Measurements from ENCODE around the gene PHACTR1. TPM values are rescaled to one million over a fixed set of nuclear protein-coding genes. Genes with fewer than 3 reads are reported as not detected.

Gene PHACTR1
- total RNA-seq, 1 donor from 2014 or later: 3.6 TPM

DNA sequence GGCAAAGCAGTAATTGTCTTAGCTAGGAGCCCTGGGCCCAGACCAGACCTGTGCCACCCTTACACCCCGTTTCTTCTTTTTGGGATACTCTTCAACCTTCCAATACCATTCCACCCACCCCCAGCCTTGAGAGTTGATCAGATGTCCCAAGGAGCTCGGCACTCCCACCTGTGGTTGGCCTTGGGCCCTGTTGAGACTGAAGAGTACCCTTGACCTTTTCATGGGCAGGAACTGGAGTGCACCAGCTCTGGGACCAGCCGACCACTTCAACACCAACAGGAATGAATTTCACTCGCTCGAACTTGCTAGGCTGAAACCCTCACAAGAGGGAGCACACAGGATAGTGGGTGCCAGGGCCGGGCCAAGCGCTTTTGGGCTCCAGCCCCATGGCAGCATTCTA is 273.6 kb downstream of the PHACTR1 start:
- DNase-seq (ENCODE audit: low spot score): no peak

DNA sequence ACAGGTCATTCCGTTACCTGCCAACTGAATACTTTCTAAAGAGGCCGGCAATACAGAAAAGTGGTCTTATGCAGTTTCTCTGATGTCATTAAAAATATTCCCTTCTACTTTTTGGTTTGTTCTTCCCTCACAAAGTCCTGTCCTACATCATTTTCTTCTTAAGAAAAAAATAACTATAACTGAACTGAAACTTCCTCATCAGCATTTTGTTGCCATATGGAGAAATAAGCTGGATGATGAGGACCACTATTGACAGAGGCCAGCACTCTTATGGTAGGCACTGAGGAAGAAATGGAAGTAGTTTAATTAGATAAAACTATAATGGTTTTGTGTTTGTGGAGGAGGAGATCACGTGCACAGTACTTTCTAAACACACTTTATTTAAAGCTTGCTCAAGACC is 274.9 kb downstream of the PHACTR1 start:
- no peak for DNase-seq (ENCODE audit: low spot score)

DNA sequence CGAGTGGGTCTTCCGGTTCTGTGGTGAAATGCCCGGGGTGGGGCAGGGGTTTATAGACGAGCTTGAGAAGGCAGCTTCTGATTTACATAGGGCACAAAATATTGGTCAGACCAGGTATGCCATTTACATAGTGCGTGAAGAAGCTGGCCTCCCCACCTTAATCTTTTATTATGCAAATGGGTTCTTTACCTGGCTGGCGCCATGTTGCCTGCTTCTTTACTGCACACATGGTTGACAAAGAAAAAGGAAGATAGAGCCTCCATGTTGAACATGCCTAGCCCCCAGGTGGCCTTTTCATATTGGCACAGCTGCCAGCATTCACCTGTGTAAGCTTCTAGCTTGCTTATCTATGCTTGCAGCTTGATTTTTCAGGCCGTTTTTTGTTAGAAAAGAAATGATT is 276.2 kb downstream of the PHACTR1 start:
- no peak for DNase-seq (ENCODE audit: low spot score)

DNA sequence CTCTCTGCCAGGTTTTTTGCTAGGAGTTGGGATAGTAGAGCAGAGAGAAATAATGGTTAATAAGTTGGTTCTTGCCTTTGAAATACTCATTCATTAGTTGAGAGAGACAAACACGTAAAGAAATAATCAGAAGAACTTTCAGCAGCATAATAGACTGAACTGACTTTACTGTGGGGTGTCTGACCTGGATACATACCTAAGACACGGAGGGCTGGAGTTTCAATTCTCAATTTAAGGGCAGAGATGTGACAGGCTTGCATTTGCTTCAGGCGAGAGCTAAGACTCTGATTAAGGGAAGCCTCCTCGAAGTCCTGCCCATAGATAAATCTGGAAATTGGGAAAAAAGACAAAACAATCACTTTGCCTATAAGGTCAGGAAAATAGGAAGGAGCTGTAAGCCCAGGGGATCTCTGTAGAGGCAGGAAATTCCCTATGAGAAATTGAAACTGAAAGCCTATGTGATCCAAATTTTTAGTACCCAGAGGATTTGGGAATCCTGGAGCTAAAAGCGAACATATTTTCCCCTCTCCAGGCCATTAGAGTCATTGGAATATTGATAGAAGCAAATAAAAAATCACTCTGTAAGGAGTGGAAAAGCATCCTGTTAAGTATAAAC is 276.8 kb downstream of the PHACTR1 start:
- no peak for DNase-seq (ENCODE audit: low spot score)

DNA sequence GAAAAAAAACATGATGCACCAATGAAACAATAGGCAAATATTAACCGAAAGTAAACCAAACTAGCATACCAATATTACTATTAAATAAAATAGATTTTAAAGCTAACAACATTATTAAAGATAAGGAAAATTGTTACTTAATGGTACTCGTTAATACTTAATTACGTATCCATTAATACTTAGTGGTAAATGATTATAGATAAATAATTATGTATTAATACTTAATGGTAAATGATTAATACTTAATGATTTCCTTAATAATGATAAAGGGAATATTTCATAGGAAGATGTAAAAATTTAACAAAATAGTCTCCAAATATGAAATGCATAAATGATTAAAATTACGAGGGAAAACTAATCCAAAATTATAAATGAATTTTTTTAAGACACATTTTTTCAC is 278.9 kb downstream of the PHACTR1 start:
- DNase-seq (ENCODE audit: low spot score): no peak

DNA sequence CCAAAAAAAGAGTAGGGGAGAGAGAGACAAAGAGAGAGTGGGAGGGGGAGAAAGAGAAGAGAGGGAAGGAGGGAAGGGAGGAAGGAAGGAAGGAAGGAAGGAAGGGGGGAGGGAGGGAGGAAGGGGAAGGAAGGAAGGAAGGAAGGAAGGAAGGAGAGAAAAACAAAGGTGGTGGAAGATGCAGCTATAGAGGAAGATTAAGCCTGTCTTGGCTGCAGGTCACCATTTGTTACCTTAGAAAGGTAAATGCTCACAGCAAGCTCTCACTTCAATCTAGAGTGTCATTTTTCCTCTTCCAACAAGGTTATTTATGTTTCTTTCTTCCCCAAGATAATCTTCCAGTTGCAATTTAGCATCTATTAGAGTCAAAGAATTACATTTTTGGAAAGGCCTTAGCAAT is 284.0 kb downstream of the PHACTR1 start:
- DNase-seq (ENCODE audit: low spot score): no peak

DNA sequence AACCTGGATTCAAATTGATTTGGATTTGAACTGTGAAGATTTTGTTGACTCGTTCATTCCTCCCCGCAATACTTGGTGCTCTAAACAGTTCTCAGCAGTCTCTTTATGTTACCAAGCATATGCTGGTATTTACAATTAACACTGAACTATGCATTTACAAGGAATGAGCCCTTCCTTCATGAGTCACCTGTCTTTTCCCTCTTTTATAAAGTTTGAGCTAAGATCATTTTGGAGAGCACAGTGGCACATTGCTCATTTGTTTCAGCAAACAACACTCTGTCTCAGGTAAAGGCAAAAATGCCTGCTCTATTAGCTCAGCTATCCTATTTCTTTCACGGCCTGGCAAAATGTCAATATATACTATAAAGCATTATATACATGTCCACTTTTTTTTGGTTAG is 285.4 kb downstream of the PHACTR1 start:
- DNase-seq (ENCODE audit: low spot score): no peak

DNA sequence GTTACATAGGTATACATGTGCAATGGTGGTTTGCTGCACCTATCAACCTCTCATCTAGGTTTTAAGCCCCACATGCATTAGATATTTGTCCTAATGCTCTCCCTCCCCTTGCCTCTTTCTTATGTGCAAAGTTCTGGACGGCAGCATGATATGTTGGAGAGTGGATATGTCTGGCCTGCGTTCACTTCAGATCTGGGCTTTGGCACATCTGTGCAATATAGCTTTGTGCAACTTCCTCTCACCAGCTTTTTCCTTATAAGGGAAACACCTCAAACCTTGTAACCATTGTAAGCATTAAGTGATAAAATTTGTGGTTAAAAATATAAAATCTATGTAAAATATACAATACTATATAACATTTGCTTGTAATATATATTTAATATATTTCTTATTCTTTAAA is 288.0 kb downstream of the PHACTR1 start:
- DNase-seq (ENCODE audit: low spot score): peak; percentile 44

DNA sequence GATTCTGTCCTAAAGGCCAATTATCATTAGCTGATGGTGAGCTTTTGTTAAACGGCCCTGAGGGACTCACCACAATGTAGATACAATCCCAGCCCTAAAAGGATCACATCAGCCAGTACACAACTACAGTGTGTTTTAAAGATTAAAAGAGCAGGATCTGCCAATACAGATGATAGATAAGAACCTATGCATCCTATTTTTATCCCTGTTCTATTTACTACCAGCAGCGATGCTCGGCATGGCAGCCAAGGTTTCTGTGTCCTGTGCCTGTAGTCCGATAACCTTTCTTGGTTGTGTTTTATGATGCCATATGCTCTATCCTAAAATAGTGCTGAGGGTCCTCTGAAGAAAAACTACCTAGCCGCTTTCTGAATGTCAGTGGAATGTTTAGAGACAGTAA is 289.4 kb downstream of the PHACTR1 start:
- no peak for DNase-seq (ENCODE audit: low spot score)

DNA sequence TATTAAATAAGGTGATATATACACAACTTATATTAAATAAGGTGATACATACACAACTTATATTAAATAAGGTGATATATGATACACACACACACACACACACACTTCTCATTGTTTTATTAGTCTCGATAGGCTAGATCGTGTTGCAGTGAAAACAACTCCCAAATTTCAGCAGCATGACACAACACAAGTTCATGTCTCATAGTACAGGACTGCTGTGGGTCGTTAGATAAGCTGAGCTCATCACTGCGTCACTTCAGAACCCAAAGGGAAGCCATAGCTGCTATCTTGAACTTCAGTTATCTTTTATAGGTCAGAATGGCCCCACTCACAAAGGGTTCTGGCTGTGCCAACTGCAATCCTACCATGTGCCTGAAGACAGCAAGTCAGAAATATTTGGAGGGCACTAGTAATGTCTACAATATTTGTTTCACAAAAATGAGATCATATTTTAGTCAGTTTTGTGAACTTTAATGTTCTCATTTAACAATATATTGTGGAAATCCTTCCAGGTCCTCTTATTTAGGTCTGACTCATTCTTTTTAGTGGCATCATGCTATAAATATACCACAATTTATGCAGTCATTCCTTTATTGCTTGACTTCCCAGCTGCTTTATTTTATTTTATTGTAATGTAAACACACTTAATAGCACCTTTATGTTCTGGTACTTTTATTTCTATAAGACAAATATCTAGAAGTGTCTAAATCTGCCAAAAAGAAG is 290.2 kb downstream of the PHACTR1 start:
- no peak for DNase-seq (ENCODE audit: low spot score)

DNA sequence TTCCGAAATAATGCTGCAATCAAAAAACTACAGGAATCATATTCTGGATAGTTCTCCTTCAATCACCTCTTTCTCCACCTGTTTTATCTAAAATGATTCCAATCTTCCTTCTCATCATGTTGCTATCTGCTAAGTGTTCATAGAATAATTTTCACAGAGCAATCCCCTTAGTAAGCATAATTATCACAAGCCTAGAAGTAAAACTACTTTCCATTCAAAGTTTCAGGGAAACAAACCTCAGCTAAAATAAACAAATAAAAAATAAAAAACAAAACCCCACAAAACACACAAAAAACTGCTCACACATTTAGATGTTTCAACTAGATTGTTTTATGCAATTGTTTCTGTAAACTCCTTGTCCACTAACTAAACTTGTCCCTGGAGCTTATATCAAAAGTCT is 291.2 kb downstream of the PHACTR1 start:
- no peak for DNase-seq (ENCODE audit: low spot score)

DNA sequence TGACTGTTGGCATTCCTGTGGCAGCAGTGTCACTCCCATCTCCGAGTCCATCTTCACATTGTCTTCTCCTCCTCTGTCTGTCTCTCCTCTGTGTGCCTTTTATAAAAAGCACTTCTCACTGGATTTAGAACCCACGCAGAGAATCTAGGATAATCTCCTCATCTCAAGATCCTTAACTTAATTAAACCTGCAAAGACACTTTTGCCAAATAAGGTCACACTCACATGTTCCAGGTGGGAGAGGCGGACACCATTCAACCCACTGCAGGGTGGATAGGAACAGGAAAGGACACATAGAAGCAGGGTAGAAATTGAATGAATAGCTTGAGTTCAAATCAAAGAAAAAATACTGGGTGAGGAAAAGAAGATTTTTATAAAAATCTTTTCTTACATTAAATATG is 292.5 kb downstream of the PHACTR1 start:
- no peak for DNase-seq (ENCODE audit: low spot score)

DNA sequence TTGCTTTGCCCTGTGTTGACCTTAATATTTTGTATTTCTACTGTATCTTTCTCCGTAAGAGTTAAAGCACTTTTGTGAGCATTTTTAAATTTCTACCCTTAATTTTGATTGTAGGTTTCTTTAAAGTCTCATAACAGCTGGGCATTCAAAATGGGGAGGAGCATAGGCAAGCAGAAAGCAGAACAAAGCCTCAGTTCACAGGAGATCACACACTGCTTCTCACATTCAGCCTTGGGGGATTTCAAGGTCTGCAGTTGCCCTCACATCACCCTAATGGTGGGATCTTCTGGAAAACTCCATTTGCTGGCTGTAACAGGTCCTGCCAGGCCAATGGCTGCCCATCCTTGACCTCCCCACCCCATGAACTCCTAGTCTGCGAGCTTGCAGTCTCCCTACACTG is 292.9 kb downstream of the PHACTR1 start:
- no peak for DNase-seq (ENCODE audit: low spot score)

DNA sequence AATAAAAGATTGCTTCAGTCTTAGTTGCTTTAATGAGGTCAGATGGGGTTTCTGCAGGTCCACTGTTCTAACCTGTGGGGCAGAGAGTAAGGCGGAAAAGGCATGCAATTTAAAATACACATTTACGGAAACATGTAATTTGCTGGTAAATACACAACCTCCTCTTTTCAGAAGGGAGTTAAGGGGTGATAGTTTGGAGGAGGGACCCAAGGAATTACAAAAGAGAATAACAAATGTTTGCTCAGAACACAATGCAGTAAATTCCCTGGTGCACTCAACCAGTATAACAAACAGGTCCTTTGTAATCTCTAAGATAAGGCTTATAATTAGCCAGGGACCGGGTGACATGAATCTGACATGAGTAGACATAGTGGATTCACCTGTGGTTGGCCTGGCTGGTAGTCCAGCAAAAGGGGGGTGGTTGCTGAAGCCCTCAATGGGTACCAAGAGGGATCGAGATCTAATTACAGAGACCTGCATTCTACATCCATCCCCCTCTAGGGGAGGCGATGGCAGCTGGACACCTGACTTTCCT is 295.1 kb downstream of the PHACTR1 start:
- no peak for DNase-seq (ENCODE audit: low spot score)

DNA sequence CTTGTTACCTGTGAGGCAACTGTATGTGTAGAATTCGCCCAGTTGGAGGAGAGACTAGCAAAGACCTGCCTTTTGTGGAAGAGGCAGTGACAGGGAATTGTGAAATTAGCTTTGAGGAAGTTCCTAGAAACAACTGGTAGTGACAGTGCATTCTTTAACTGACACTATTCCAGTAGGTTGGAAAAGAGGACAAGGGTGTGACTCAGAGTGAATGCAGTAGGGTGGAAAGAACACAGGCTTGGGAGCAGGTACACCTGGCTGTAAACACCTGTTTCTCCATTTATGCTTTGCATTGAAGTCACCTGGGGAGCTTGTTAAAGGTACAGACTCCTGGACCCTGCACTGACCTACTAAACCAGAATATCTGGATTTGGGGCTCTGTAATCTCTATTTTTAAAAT is 295.7 kb downstream of the PHACTR1 start:
- no peak for DNase-seq (ENCODE audit: low spot score)

DNA sequence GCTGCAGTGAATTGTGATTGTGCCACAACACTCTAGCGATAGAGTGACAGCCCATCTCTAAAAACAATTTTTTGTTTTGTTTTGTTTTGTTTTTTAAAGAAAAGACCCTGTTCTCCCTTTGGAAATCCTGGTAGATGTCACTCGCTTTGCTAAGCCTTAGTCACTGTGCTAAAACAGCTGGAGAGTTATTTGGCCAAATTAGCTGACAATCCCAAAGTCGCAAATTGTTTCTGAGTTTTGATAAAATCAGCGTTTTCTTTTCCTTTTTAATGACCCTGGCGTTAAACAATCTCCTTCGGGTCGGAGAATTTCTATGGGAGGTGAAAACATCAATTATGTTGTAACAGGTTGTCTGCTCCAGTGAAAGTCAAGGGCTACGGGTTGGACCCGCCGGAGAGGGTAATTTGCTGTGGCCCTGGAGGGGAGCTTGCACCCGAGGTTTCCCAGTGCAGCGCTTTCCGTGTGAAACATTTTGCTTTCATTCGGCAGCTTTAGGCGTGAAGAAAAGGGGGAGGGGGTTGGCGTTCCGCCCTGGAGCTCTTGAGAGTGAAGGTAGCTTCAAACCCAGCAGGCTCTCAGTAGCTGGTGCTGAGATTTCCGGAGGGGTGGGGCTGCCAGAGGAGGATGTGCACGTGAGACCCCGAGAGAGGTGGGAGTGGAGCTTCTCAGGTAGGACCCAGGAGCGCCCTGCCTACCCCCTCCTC is 296.6 kb downstream of the PHACTR1 start:
- no peak for DNase-seq (ENCODE audit: low spot score)

DNA sequence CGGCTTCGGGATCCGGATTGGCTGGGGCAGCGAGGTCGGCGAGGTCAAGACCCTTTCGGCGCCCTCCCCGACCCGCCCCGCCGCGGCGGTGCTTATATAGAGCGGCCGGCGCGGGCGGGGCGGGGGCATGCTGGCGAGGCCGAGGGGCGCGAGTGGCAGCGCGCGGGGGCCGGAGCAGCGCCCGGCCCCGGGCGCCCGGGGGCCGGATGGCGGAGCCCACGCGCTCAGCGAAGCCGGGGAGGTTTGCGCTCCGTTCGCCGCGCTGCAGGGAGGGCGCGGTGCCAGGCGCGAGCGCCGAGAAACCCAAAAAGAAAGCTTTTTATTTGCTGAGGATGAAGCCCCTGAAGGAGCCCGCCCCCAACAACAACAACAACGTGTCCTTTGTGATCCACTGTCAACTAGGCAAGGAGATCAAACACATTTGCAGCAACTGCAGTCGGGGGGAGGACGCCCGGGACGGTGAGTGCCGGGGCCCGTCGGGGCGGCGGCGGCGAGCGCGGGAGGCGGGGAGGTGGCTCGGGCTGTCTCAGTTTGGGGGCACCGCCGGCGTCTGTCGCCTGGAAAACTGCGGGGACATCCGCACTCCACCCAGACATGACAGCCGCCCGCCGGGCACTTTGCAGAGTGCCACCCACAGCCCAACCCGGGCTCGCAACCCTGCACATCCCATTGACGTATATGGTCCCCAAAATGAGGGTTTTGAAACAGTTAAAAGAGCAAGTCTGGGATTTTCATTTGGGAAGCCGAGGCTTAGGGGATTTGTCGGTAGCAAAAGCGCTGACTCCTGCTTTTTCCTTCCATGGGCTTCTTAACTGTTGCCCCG is 297.3 kb downstream of the PHACTR1 start:
- DNase-seq (ENCODE audit: low spot score): peak; percentile 4

DNA sequence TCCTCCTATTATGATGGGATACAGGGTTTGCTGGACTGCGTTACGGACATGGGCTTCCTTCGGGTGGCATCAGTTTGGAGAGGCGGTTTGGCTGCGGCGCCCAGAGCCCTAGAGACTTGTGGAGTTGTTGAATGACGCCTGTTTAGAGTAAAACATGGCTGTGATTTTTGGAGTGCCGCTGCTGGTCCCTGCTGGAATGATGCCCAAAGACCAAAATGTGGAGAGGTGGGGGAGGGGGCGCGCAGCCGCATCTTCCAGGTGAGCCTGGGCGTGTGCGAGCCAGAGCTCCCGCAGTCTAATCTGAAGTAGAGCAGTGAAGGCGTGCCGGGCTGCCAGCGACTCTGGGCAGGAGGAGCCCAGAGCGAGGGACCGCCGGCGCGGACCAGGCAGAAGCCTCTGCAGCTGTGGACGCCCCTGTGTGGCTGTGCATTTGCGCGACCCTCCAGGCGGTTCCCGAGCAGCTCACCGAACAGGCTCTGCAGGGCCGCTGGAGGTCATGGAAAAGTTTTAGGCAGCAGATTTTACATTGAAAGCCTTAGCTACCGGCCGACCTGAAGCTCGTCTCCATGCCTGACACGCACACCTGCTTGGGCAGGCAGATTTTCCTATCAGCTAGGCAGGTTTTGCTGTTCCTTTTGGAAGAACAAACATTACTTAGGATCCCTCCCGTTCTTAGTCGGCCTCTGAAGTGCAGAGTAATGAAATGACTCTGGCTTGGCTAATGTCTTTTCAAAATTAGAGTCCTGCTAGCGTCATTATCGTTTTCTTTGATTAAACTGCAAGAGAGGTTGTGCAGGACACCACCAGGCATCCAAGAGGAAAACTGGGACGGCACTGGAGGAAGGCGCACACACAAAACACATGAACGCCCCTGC is 298.2 kb downstream of the PHACTR1 start:
- DNase-seq (ENCODE audit: low spot score): peak; percentile 2

DNA sequence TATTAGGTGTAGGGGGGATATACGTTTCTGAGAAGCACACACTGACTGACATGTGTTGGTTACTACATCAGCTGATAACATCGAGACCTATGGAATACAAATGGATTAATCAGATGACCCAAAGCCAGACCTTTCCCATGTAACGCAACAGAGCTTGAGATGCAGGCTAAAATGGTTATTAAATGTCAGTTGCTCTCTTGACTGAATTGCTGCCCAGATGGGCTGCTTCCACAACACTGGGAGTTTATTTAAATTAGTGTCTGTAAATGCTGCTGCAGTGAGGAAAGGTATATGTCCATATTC is 298.8 kb downstream of the PHACTR1 start:
- DNase-seq (ENCODE audit: low spot score): no peak

DNA sequence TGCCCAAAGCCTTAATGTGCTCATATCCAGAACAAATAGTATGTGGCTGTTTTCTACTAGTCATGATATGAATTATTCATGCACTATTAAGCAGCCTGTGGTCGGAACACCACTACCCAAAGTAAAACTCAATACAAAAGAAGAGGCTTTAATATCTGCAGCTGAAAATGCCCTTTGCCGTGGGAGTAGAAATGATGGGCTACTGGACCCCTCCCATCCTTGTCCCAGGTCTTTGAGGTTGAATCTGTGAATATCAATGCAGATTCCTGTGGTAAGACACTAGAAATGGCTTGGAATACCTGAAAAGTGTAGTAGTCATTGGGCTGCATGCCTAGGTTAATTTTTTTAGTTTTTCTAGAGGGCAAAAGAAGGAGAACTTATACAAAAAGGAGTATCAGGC is 308.0 kb downstream of the PHACTR1 start:
- DNase-seq (ENCODE audit: low spot score): no peak

DNA sequence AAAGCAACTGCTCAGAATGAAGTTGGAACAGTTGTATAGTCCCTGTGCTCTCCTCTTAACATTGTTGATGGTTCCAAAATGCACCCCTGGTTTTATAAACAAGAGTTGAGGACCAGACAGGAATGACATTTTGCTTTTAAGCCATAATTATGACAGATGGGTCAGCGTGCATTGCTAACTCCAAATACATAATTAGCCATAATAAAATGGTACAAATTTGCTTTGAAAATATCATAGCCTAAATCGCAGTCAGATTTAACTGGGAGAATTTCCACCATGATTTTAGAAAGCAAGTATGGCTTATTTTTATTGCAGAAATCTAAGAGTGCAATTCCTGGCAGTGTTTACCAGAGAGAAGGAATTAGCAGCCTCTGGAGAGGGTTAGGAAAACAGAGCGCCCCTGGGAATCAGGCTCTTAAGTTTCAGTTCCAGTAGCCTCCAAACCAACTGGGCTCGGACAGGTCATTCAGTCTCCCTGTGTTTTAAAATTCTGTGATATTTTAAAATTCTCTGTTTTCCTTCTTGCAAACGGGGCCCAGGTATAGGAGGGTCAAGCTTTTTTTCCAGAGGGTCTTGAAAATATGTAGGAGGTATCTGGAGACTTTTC is 309.4 kb downstream of the PHACTR1 start:
- no peak for DNase-seq (ENCODE audit: low spot score)
